ENCODE measurements around the gene TSPO2. TPM values are rescaled to one million over a fixed set of nuclear protein-coding genes. Genes with fewer than 3 reads are reported as not detected.

TSPO2 gene
- total and polyA plus RNA-seq, 2 of the 8 experiments (the other 6 are each of a cell fraction or from before 2014, with no cell fraction given): not detected

DNA sequence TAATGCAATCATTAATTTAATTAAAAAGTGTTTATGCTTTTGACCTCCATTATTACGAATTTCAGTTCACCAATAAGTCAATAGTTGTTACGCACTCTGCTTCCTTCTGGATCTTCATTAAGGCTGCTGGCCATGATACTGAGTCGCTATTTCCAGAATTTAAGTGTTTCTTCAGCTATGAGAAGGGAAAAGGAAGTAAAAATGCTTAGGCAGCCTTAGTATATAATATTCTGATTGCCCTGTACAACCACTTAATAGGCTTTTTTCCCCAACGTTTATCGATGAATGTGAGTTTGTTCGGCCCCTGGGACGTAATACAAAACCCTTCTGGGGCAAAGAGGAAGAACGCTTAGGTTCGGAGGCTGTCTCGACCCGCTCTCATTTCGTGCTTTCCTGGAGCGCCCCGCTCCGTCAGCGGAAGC is 29.2 kb downstream of the TSPO2 start (continued):
- TF ChIP-seq, protein P1, sequence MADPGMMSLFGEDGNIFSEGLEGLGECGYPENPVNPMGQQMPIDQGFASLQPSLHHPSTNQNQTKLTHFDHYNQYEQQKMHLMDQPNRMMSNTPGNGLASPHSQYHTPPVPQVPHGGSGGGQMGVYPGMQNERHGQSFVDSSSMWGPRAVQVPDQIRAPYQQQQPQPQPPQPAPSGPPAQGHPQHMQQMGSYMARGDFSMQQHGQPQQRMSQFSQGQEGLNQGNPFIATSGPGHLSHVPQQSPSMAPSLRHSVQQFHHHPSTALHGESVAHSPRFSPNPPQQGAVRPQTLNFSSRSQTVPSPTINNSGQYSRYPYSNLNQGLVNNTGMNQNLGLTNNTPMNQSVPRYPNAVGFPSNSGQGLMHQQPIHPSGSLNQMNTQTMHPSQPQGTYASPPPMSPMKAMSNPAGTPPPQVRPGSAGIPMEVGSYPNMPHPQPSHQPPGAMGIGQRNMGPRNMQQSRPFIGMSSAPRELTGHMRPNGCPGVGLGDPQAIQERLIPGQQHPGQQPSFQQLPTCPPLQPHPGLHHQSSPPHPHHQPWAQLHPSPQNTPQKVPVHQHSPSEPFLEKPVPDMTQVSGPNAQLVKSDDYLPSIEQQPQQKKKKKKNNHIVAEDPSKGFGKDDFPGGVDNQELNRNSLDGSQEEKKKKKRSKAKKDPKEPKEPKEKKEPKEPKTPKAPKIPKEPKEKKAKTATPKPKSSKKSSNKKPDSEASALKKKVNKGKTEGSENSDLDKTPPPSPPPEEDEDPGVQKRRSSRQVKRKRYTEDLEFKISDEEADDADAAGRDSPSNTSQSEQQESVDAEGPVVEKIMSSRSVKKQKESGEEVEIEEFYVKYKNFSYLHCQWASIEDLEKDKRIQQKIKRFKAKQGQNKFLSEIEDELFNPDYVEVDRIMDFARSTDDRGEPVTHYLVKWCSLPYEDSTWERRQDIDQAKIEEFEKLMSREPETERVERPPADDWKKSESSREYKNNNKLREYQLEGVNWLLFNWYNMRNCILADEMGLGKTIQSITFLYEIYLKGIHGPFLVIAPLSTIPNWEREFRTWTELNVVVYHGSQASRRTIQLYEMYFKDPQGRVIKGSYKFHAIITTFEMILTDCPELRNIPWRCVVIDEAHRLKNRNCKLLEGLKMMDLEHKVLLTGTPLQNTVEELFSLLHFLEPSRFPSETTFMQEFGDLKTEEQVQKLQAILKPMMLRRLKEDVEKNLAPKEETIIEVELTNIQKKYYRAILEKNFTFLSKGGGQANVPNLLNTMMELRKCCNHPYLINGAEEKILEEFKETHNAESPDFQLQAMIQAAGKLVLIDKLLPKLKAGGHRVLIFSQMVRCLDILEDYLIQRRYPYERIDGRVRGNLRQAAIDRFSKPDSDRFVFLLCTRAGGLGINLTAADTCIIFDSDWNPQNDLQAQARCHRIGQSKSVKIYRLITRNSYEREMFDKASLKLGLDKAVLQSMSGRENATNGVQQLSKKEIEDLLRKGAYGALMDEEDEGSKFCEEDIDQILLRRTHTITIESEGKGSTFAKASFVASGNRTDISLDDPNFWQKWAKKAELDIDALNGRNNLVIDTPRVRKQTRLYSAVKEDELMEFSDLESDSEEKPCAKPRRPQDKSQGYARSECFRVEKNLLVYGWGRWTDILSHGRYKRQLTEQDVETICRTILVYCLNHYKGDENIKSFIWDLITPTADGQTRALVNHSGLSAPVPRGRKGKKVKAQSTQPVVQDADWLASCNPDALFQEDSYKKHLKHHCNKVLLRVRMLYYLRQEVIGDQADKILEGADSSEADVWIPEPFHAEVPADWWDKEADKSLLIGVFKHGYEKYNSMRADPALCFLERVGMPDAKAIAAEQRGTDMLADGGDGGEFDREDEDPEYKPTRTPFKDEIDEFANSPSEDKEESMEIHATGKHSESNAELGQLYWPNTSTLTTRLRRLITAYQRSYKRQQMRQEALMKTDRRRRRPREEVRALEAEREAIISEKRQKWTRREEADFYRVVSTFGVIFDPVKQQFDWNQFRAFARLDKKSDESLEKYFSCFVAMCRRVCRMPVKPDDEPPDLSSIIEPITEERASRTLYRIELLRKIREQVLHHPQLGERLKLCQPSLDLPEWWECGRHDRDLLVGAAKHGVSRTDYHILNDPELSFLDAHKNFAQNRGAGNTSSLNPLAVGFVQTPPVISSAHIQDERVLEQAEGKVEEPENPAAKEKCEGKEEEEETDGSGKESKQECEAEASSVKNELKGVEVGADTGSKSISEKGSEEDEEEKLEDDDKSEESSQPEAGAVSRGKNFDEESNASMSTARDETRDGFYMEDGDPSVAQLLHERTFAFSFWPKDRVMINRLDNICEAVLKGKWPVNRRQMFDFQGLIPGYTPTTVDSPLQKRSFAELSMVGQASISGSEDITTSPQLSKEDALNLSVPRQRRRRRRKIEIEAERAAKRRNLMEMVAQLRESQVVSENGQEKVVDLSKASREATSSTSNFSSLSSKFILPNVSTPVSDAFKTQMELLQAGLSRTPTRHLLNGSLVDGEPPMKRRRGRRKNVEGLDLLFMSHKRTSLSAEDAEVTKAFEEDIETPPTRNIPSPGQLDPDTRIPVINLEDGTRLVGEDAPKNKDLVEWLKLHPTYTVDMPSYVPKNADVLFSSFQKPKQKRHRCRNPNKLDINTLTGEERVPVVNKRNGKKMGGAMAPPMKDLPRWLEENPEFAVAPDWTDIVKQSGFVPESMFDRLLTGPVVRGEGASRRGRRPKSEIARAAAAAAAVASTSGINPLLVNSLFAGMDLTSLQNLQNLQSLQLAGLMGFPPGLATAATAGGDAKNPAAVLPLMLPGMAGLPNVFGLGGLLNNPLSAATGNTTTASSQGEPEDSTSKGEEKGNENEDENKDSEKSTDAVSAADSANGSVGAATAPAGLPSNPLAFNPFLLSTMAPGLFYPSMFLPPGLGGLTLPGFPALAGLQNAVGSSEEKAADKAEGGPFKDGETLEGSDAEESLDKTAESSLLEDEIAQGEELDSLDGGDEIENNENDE (IDR thresholded peaks at IDR 0.05; ENCODE audit: insufficient replicate concordance, low read length): no peak
- no peak for TF ChIP-seq RXRA (IDR thresholded peaks at IDR 0.05; ENCODE audit: insufficient read depth, low read depth, low read length)
- no peak for TF ChIP-seq SIX5 (IDR thresholded peaks at IDR 0.05; ENCODE audit: low read depth, low read length)
- TF ChIP-seq, protein P2, sequence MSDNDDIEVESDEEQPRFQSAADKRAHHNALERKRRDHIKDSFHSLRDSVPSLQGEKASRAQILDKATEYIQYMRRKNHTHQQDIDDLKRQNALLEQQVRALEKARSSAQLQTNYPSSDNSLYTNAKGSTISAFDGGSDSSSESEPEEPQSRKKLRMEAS (IDR thresholded peaks at IDR 0.05): no peak
- no peak for TF ChIP-seq YY1 (IDR thresholded peaks at IDR 0.05; ENCODE audit: low read depth, low read length)
- TF ChIP-seq ASH2L (IDR thresholded peaks at IDR 0.05; ENCODE audit: low read length): no peak
- TF ChIP-seq KDM5A (IDR thresholded peaks at IDR 0.05; ENCODE audit: low read length): no peak
- no peak for TF ChIP-seq FOSL1 (IDR thresholded peaks at IDR 0.05; ENCODE audit: insufficient read depth, low read depth, low read length)
- no peak for TF ChIP-seq RNF2 (IDR thresholded peaks at IDR 0.05; ENCODE audit: borderline replicate concordance, low read depth, low read length, missing control alignments, poor library complexity, severe bottlenecking)
- TF ChIP-seq CTBP2 (IDR thresholded peaks at IDR 0.05; ENCODE audit: borderline replicate concordance, insufficient read depth, insufficient read length, low read length): no peak
- TF ChIP-seq CREB1 (IDR thresholded peaks at IDR 0.05): peak; percentile 35; the same call in 1 of the 2 replicates

All from H1 (cell line).